GM13976 (cell line): ENCODE data around the gene ZNF428.

ENCODE experiments used
- DNase-seq: peaks from one replicate; pipeline ENCODE4 v3.0.0; 2012; ENCODE audit warnings: low spot score
- CTCF ChIP-seq: IDR thresholded peaks from 2 replicates; pipeline ENCODE4 v1.5.1; 2012; ENCODE audit warnings: borderline replicate concordance, mild to moderate bottlenecking; ENCODE audit not compliant: insufficient read depth; ENCODE audit errors: extremely low read depth, missing control alignments, control extremely low read depth
- in situ Hi-C: fragments of 300-500 bp; cut with MboI; formaldehyde crosslinking; loops from one replicate; pipeline ENCODE4 v1.12.0; 2022; ENCODE audit warnings: low sequenced_read_pairs, mixed read lengths, inconsistent platforms; ENCODE audit not compliant: unreplicated experiment

ZNF428 gene

GRCh38 chr19:43563816-43564457 lies 55.5 kb downstream of the ZNF428 start:
- no peak for TF ChIP-seq CTCF
- no peak for DNase-seq
- in situ Hi-C loops: no loop called here

- TF ChIP-seq CTCF: no peak
- in situ Hi-C loops: no loop called here
- DNase-seq: peak; percentile 54
These were observed 56.7 kb downstream of the ZNF428 start for GRCh38 chr19:43562698-43563241.

- in situ Hi-C loops: no loop called here
- no peak for DNase-seq
- TF ChIP-seq CTCF: no peak
These were observed 57.2 kb downstream of the ZNF428 start for GRCh38 chr19:43562226-43562697.

GRCh38 chr19:43561139-43561970 lies 58.1 kb downstream of the ZNF428 start:
- no peak for TF ChIP-seq CTCF
- DNase-seq: no peak
- in situ Hi-C loops: no loop called here

GRCh38 chr19:43560687-43561086 lies 58.7 kb downstream of the ZNF428 start:
- no peak for DNase-seq
- no peak for TF ChIP-seq CTCF
- in situ Hi-C loops: no loop called here
